Heart right ventricle (tissue), 16 donors: ENCODE measurements around the gene SLC44A5. TPM values are rescaled to one million over a fixed set of nuclear protein-coding genes. Genes with fewer than 3 reads are reported as not detected.

ENCODE experiments used
- ATAC-seq, 8 donors: fragments of 200-7000 bp; cut with Tn5 transposase; one replicate each; pipeline ENCODE4 v1.9.1; 2020; ENCODE audit warnings: mild to moderate bottlenecking in 8 of 8, moderate library complexity in 8 of 8, moderate number of reproducible peaks in 1 of 8
- DNase-seq, 2 donors: peaks; one replicate each; pipeline ENCODE4 v3.0.0-alpha.2; 2020
- H3K27ac ChIP-seq, 10 donors: fragments of 200-600 bp; sonication (generic) in 2 of 10; one replicate each; pipeline versions ENCODE4 v1.5.0 to v1.8.0; 2020 to 2022; ENCODE audit warnings: mild to moderate bottlenecking in 3 of 10
- H3K27me3 ChIP-seq, 7 donors: fragments of 200-600 bp; one replicate each; pipeline ENCODE4 v1.8.0; 2021 to 2022; ENCODE audit warnings: mild to moderate bottlenecking in 2 of 7
- H3K36me3 ChIP-seq, 9 donors: fragments of 200-600 bp; sonication (generic) in 1 of 9; one replicate each; pipeline versions ENCODE4 v1.5.0 to v1.8.0; 2020 to 2022; ENCODE audit warnings: mild to moderate bottlenecking in 2 of 9
- H3K4me1 ChIP-seq, 9 donors: fragments of 200-600 bp; sonication (generic) in 1 of 9; one replicate each; pipeline versions ENCODE4 v1.5.0 to v1.8.0; 2020 to 2022; ENCODE audit warnings: mild to moderate bottlenecking in 4 of 9
- H3K4me3 ChIP-seq, 10 donors: fragments of 200-600 bp; sonication (generic) in 2 of 10; one replicate each; pipeline versions ENCODE4 v1.5.0 to v1.8.0; 2020 to 2022; ENCODE audit warnings: mild to moderate bottlenecking in 7 of 10, moderate library complexity in 2 of 10
- H3K9me3 ChIP-seq, 11 donors: fragments of 200-600 bp in 10 of 11; sonication (generic) in 2 of 11; one replicate each; pipeline versions ENCODE4 v1.5.0 to v1.8.0; 2013 to 2022; ENCODE audit warnings: mild to moderate bottlenecking in 2 of 11, control low read depth in 1 of 11, moderate library complexity in 1 of 11
- CTCF ChIP-seq, 9 donors: fragments of 200-600 bp; sonication (generic) in 2 of 9; IDR thresholded peaks; one replicate each; pipeline versions ENCODE4 v1.5.0 to v1.8.0; 2021 to 2022; ENCODE audit warnings: antibody characterized with exemption in 9 of 9, mild to moderate bottlenecking in 5 of 9, moderate library complexity in 1 of 9
- WGBS, 2 donors: extraction: QIAGEN DNeasy Blood & Tissue Kit; methylation state at CpG; one replicate each; pipeline ENCODE4 v1.1.7; 2013; ENCODE audit warnings: inconsistent platforms in 1 of 2; 5-methylcytosine and 5-hydroxymethylcytosine counted together
- intact Hi-C, 10 donors: fragments of 100-400 bp; cut with DNase I; formaldehyde crosslinking; loops; one replicate each; pipeline versions ENCODE4 v1.11.1 to v1.14.2; 2022
- polyA plus RNA-seq, 2 donors: library from polyadenylated mRNA; stranded (reverse); fragments of 200-250 nt; gene quantifications; one replicate each; pipeline ENCODE4 v1.2.3, GENCODE V29; 2013
- total RNA-seq, 10 donors: library from RNA; stranded (reverse); fragmentation: NEBNext Ultra II Directional in 3 of 10; extraction: Animal tissue kit (Norgen Biotek cat#: 25700) in 3 of 10; gene quantifications; one replicate each; pipeline versions ENCODE4 v1.2.1 to v1.2.4, GENCODE V29; 2021 to 2023
- donor health status: Arrhythmogenic right ventricular cardiomyopathy.
- donor health status: ischemic (EF 13 %, LVEDD 7.1; RV severe dilation, severe dysfunction).
- donor health status: healthy with polysubstance abuse.
- donor health status: DM: no; HTN: yes; CAD: no.
- donor health status: DM: no; HTN: no; CAD: no.
- donor health status: ischemic (EF 25% LVEDD 6.9; RV normal size, moderate dysfunction).
- donor health status: ischemic (EF 25% LVEDD 5.7; RV mildly dilated, moderate dysfunction).
- donor health status: healthy.
- donor health status: DM: yes; HTN: yes; CAD: no.
- donor health status: Ischemic cardiomyopathy.
- donor health status: ischemic (EF 35%, LVEDD 5.7; RV mildly dilated, moderate dysfunction).
- donor health status: nonischemic (EF 11% LVEDD 7.7; RV severe dilation, severe dysfunction).
- donor health status: DM: yes; HTN: yes; CAD: no.
- donor health status: PGD.
- donor health status: ischemic (EF 29% LVEDD 5.4; RV normal size, mild dysfunction).
- donor health status: nonischemic (EF 23%, LVEDD 6.1; RV moderate dilation, normal function).

Gene SLC44A5
- total and polyA plus RNA-seq, 12 donors: 0.10 to 4.8 (median 1.5) TPM

GRCh38 chr1:75630004-75630594 is 19.2 kb upstream of the SLC44A5 start:
- Histone ChIP-seq H3K4me1 (no peaks in the 10 kb centered on the region), H3K4me3 (no peak overlapping the region), H3K27ac (no peak overlapping the region), H3K36me3 (no peaks in the 10 kb centered on the region), H3K9me3 (no peaks in the 10 kb centered on the region), H3K27me3 (peaks cover 0 to 18% (median 6%) of the 10 kb centered on the region in 7 donors)
- WGBS, 2 donors: 42 to 53% methylated on average over 3 of the region's 3 CpGs
- no peak for TF ChIP-seq CTCF (IDR thresholded peaks at IDR 0.05)
- ATAC-seq (no peak), DNase-seq (no peak)
- intact Hi-C loops: loop anchor here in 7 of 10 donors (5.0 to 10.0 kb wide), 3 partner anchors 363 to 395 kb away; no protein-coding TSS in a partner anchor

GRCh38 chr1:75625795-75626194 is 14.9 kb upstream of the SLC44A5 start:
- no peak for TF ChIP-seq CTCF (IDR thresholded peaks at IDR 0.05)

GRCh38 chr1:75618382-75618781 is 7.5 kb upstream of the SLC44A5 start:
- Histone ChIP-seq H3K36me3 (no peaks in the 10 kb centered on the region), H3K9me3 (peaks cover 0 to 4% (median 0%) of the 10 kb centered on the region in 11 donors), H3K4me1 (peaks cover 3 to 24% (median 16%) of the 10 kb centered on the region in 9 donors), H3K4me3 (no peak overlapping the region), H3K27me3 (peaks cover 0 to 61% (median 37%) of the 10 kb centered on the region in 7 donors), H3K27ac (no peak overlapping the region)
- TF ChIP-seq CTCF (IDR thresholded peaks at IDR 0.05): no peak
- ATAC-seq (no peak), DNase-seq (no peak)
- intact Hi-C loops: no loop called here

More at GRCh38 chr1:75625795-75626194, 14.9 kb upstream of the SLC44A5 start:
- DNase-seq (no peak), ATAC-seq (no peak)
- Histone ChIP-seq H3K4me1 (no peaks in the 10 kb centered on the region), H3K36me3 (no peaks in the 10 kb centered on the region), H3K4me3 (no peak overlapping the region), H3K27me3 (peaks cover 0 to 23% (median 6%) of the 10 kb centered on the region in 7 donors), H3K9me3 (no peaks in the 10 kb centered on the region), H3K27ac (no peak overlapping the region)
- 70 to 78% methylated on average over 3 of the region's 3 CpGs for WGBS, 2 donors
- intact Hi-C loops: no loop called here

- WGBS, 2 donors: 7 to 8% methylated on average over 39 of the region's 39 CpGs
- peak in 1 of 2 donors; percentile 4 for DNase-seq
- no peak for TF ChIP-seq CTCF (IDR thresholded peaks at IDR 0.05)
- H3K9me3 ChIP-seq: peaks cover 0 to 4% (median 0%) of the 10 kb centered on the region in 11 donors
- H3K36me3 ChIP-seq: no peaks in the 10 kb centered on the region
- H3K4me1 ChIP-seq: peaks cover 3 to 24% (median 16%) of the 10 kb centered on the region in 9 donors
- peak overlapping the region in 9 of 10 donors; percentile 35 to 63 (median 51) for H3K4me3 ChIP-seq
- H3K27ac ChIP-seq: no peak overlapping the region
- ATAC-seq: peak in 4 of 8 donors; percentile 5 to 50 (median 15)
- intact Hi-C loops: no loop called here
- H3K27me3 ChIP-seq: peaks cover 0 to 75% (median 53%) of the 10 kb centered on the region in 7 donors
Observed at GRCh38 chr1:75616436-75617433, 5.8 kb upstream of the SLC44A5 start.
